Measurements from ENCODE around the gene ERCC4. TPM values are rescaled to one million over a fixed set of nuclear protein-coding genes. Genes with fewer than 3 reads are reported as not detected.

The ERCC4 gene
- total and polyA plus RNA-seq, 2 experiments from 2014 or later: 5.4 to 21.6 TPM

DNA sequence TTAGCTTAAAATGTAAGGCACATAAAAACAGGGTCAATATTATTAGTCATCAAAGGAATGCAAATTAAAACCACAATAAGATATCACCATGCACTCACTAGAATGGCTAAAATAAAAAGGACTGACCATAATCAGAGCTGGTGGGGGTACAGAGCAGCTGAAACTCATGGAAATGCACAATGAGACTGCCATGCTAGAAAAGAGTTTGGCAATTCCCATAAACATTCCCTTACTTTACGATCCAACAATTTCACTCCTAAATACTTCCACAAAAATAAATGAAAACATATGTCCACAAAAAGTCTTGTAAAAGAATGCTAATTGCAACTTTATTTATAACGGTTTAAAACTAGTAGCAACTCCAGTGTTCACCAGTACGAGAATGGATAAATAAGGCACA lies 36.1 kb upstream of the ERCC4 start:
- Histone ChIP-seq H3F3A (replicated peaks; ENCODE audit: low read depth) (no peaks in the 10 kb centered on the region), H3K27ac (ENCODE audit: low read depth) (no peak overlapping the region), H3K4me2 (no peak overlapping the region), H3K9me2 (ENCODE audit: insufficient read depth) (no peaks in the 10 kb centered on the region), H2AFZ (no peak overlapping the region), H3K79me2 (replicated peaks; ENCODE audit: insufficient read depth) (no peaks in the 10 kb centered on the region), H4K20me1 (replicated peaks; ENCODE audit: insufficient read depth) (no peaks in the 10 kb centered on the region), H3K36me3 (ENCODE audit: insufficient read depth) (no peaks in the 10 kb centered on the region), H3K4me3 (no peak overlapping the region), H3K27me3 (ENCODE audit: insufficient read depth) (no peaks in the 10 kb centered on the region), H3K4me1 (ENCODE audit: insufficient read depth) (no peaks in the 10 kb centered on the region)
- DNase-seq (ENCODE audit: low spot score) (no peak), ATAC-seq (no peak)
- Mint-ChIP-seq H3K36me3 (ENCODE audit: low read depth) (peaks cover 10% of the 10 kb centered on the region), H3K4me1 (no peaks in the 10 kb centered on the region), H3K9me3 (peaks cover 19% of the 10 kb centered on the region), H3K27ac (no peak overlapping the region), H3K27me3 (ENCODE audit: insufficient read depth, low read depth, poor library complexity) (peaks cover 2% of the 10 kb centered on the region), H3K4me3 (no peak overlapping the region)
- TF ChIP-seq, protein P1, sequence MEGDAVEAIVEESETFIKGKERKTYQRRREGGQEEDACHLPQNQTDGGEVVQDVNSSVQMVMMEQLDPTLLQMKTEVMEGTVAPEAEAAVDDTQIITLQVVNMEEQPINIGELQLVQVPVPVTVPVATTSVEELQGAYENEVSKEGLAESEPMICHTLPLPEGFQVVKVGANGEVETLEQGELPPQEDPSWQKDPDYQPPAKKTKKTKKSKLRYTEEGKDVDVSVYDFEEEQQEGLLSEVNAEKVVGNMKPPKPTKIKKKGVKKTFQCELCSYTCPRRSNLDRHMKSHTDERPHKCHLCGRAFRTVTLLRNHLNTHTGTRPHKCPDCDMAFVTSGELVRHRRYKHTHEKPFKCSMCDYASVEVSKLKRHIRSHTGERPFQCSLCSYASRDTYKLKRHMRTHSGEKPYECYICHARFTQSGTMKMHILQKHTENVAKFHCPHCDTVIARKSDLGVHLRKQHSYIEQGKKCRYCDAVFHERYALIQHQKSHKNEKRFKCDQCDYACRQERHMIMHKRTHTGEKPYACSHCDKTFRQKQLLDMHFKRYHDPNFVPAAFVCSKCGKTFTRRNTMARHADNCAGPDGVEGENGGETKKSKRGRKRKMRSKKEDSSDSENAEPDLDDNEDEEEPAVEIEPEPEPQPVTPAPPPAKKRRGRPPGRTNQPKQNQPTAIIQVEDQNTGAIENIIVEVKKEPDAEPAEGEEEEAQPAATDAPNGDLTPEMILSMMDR (conservative IDR thresholded peaks at IDR 0.05; ENCODE audit: low read depth in 2 of 2): no peak
- TF ChIP-seq STAT1 (IDR thresholded peaks at IDR 0.05; ENCODE audit: unreplicated experiment) (no peak), ZNF114 (CRISPR knock-in tag; IDR thresholded peaks at IDR 0.05) (no peak), EZH2 (IDR thresholded peaks at IDR 0.05; ENCODE audit: low read depth, unreplicated experiment) (no peak), EZH2phosphoT487 (IDR thresholded peaks at IDR 0.05; ENCODE audit: unreplicated experiment) (no peak), JUNB (IDR thresholded peaks at IDR 0.05; ENCODE audit: unreplicated experiment) (no peak), CREB1 (CRISPR knock-in tag; IDR thresholded peaks at IDR 0.05; ENCODE audit: low read depth) (no peak), NANOG (IDR thresholded peaks at IDR 0.05; ENCODE audit: borderline replicate concordance) (no peak)
- TF ChIP-seq, protein P2, sequence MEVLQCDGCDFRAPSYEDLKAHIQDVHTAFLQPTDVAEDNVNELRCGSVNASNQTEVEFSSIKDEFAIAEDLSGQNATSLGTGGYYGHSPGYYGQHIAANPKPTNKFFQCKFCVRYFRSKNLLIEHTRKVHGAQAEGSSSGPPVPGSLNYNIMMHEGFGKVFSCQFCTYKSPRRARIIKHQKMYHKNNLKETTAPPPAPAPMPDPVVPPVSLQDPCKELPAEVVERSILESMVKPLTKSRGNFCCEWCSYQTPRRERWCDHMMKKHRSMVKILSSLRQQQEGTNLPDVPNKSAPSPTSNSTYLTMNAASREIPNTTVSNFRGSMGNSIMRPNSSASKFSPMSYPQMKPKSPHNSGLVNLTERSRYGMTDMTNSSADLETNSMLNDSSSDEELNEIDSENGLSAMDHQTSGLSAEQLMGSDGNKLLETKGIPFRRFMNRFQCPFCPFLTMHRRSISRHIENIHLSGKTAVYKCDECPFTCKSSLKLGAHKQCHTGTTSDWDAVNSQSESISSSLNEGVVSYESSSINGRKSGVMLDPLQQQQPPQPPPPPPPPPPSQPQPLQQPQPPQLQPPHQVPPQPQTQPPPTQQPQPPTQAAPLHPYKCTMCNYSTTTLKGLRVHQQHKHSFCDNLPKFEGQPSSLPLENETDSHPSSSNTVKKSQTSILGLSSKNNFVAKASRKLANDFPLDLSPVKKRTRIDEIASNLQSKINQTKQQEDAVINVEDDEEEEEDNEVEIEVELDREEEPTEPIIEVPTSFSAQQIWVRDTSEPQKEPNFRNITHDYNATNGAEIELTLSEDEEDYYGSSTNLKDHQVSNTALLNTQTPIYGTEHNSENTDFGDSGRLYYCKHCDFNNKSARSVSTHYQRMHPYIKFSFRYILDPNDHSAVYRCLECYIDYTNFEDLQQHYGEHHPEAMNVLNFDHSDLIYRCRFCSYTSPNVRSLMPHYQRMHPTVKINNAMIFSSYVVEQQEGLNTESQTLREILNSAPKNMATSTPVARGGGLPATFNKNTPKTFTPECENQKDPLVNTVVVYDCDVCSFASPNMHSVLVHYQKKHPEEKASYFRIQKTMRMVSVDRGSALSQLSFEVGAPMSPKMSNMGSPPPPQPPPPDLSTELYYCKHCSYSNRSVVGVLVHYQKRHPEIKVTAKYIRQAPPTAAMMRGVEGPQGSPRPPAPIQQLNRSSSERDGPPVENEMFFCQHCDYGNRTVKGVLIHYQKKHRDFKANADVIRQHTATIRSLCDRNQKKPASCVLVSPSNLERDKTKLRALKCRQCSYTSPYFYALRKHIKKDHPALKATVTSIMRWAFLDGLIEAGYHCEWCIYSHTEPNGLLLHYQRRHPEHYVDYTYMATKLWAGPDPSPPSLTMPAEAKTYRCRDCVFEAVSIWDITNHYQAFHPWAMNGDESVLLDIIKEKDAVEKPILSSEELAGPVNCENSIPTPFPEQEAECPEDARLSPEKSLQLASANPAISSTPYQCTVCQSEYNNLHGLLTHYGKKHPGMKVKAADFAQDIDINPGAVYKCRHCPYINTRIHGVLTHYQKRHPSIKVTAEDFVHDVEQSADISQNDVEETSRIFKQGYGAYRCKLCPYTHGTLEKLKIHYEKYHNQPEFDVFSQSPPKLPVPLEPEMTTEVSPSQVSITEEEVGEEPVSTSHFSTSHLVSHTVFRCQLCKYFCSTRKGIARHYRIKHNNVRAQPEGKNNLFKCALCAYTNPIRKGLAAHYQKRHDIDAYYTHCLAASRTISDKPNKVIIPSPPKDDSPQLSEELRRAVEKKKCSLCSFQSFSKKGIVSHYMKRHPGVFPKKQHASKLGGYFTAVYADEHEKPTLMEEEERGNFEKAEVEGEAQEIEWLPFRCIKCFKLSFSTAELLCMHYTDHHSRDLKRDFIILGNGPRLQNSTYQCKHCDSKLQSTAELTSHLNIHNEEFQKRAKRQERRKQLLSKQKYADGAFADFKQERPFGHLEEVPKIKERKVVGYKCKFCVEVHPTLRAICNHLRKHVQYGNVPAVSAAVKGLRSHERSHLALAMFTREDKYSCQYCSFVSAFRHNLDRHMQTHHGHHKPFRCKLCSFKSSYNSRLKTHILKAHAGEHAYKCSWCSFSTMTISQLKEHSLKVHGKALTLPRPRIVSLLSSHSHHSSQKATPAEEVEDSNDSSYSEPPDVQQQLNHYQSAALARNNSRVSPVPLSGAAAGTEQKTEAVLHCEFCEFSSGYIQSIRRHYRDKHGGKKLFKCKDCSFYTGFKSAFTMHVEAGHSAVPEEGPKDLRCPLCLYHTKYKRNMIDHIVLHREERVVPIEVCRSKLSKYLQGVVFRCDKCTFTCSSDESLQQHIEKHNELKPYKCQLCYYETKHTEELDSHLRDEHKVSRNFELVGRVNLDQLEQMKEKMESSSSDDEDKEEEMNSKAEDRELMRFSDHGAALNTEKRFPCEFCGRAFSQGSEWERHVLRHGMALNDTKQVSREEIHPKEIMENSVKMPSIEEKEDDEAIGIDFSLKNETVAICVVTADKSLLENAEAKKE (CRISPR knock-in tag; IDR thresholded peaks at IDR 0.05): no peak
- TF ChIP-seq, protein P3, sequence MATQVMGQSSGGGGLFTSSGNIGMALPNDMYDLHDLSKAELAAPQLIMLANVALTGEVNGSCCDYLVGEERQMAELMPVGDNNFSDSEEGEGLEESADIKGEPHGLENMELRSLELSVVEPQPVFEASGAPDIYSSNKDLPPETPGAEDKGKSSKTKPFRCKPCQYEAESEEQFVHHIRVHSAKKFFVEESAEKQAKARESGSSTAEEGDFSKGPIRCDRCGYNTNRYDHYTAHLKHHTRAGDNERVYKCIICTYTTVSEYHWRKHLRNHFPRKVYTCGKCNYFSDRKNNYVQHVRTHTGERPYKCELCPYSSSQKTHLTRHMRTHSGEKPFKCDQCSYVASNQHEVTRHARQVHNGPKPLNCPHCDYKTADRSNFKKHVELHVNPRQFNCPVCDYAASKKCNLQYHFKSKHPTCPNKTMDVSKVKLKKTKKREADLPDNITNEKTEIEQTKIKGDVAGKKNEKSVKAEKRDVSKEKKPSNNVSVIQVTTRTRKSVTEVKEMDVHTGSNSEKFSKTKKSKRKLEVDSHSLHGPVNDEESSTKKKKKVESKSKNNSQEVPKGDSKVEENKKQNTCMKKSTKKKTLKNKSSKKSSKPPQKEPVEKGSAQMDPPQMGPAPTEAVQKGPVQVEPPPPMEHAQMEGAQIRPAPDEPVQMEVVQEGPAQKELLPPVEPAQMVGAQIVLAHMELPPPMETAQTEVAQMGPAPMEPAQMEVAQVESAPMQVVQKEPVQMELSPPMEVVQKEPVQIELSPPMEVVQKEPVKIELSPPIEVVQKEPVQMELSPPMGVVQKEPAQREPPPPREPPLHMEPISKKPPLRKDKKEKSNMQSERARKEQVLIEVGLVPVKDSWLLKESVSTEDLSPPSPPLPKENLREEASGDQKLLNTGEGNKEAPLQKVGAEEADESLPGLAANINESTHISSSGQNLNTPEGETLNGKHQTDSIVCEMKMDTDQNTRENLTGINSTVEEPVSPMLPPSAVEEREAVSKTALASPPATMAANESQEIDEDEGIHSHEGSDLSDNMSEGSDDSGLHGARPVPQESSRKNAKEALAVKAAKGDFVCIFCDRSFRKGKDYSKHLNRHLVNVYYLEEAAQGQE (IDR thresholded peaks at IDR 0.05; ENCODE audit: unreplicated experiment): no peak
- TF ChIP-seq, protein P4, sequence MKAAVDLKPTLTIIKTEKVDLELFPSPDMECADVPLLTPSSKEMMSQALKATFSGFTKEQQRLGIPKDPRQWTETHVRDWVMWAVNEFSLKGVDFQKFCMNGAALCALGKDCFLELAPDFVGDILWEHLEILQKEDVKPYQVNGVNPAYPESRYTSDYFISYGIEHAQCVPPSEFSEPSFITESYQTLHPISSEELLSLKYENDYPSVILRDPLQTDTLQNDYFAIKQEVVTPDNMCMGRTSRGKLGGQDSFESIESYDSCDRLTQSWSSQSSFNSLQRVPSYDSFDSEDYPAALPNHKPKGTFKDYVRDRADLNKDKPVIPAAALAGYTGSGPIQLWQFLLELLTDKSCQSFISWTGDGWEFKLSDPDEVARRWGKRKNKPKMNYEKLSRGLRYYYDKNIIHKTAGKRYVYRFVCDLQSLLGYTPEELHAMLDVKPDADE (IDR thresholded peaks at IDR 0.05): no peak

Measured in GM23338 (cell line).